K562 (cell line): ENCODE data around the gene KIRREL1. TPM values are rescaled to one million over a fixed set of nuclear protein-coding genes. Genes with fewer than 3 reads are reported as not detected.

Experiments
- ATAC-seq: fragments of 200-7000 bp; cut with Tn5 transposase; 3 replicates; pipeline ENCODE4 v1.9.1; 2020; ENCODE audit warnings: moderate library complexity
- BruUV-seq: library from RNA; stranded (reverse); fragments of 400-500 nt; replicated peaks from 2 replicates; lab custom pipeline; 2021; lab: Mats Ljungman, UMichigan
- CTCF ChIA-PET: fragments of 300-600 bp; formaldehyde crosslinking; extraction: SDS; loops from one replicate; lab custom pipeline; 2021; ENCODE audit warnings: low intra/inter-chr PET ratio; lab: Yijun Ruan, JAX
- POLR2A ChIA-PET: fragments of 300-600, 350-650 bp; sonication (Branson Sonifier 250); formaldehyde crosslinking; extraction: SDS; loops from one replicate; lab custom pipeline; 2021; ENCODE audit warnings: antibody characterized with exemption, inconsistent platforms; lab: Yijun Ruan, JAX
- DNase-seq, 4 experiments: peaks; one replicate each; pipeline versions ENCODE4 v3.0.0 to v3.0.0-alpha.2; 2011 to 2018; ENCODE audit warnings: low spot score in 3 of 4, mixed read lengths in 3 of 4; ENCODE audit errors: extremely low read depth in 1 of 4
- FAIRE-seq: peaks from 2 replicates; lab custom pipeline; 2011; peaks lifted over from hg19 to GRCh38; lab: Jason Lieb, UNC
- H2AFZ ChIP-seq: 2 replicates; pipeline ENCODE4 v1.6.0; 2011; ENCODE audit warnings: low read depth, low read length, control low read depth, inconsistent platforms
- H3K27ac ChIP-seq: fragments of 200-600 bp; 3 replicates; pipeline ENCODE4 v1.8.0; 2011; ENCODE audit warnings: low read depth, mild to moderate bottlenecking, control low read depth, inconsistent platforms, low read length, moderate library complexity, mixed read lengths; ENCODE audit errors: extremely low read depth
- H3K27me3 ChIP-seq, 2 experiments: fragments of 300-600 bp in 1 of 2; 2 replicates in 1 of 2; 3 replicates in 1 of 2; pipeline versions ENCODE4 v1.6.0 to v1.8.0; 2011; ENCODE audit warnings: inconsistent platforms in 2 of 2, low read length in 2 of 2, mild to moderate bottlenecking in 1 of 2, mixed read lengths in 1 of 2, moderate library complexity in 1 of 2; ENCODE audit not compliant: control insufficient read depth in 2 of 2, insufficient read depth in 2 of 2
- H3K36me3 ChIP-seq: fragments of 300-600 bp; 3 replicates; pipeline ENCODE4 v1.8.0; 2011; ENCODE audit warnings: mild to moderate bottlenecking, low read length, inconsistent platforms; ENCODE audit not compliant: control insufficient read depth, insufficient read depth
- H3K4me1 ChIP-seq, 2 experiments: fragments of 200-600 bp in 1 of 2; replicated peaks in 1 of 2; 2 replicates in 1 of 2; 3 replicates in 1 of 2; pipeline versions ENCODE4 v1.5.1 to v1.8.0; 2011; ENCODE audit warnings: inconsistent platforms in 2 of 2, low read length in 2 of 2, mild to moderate bottlenecking in 1 of 2, mixed read lengths in 1 of 2, moderate library complexity in 1 of 2; ENCODE audit not compliant: control insufficient read depth in 2 of 2, insufficient read depth in 2 of 2
- H3K4me2 ChIP-seq: 2 replicates; pipeline ENCODE4 v1.6.1; 2011; ENCODE audit warnings: low read length, control low read depth, inconsistent platforms, mixed read lengths; ENCODE audit not compliant: insufficient read depth
- H3K4me3 ChIP-seq: fragments of 200-600 bp; sonication (generic), shearing (Covaris generic); 2 replicates; pipeline ENCODE4 v1.5.1; 2016; ENCODE audit warnings: control low read depth, inconsistent platforms
- H3K79me2 ChIP-seq: fragments of 200-600 bp; 3 replicates; pipeline ENCODE4 v1.8.0; 2011; ENCODE audit warnings: low read length, inconsistent platforms; ENCODE audit not compliant: control insufficient read depth, insufficient read depth
- H3K9ac ChIP-seq, 2 experiments: 2 replicates each; pipeline versions ENCODE4 v1.6.0 to v1.6.1; 2011; ENCODE audit warnings: low read depth in 2 of 2, low read length in 2 of 2, control low read depth in 1 of 2, inconsistent platforms in 1 of 2, mild to moderate bottlenecking in 1 of 2, mixed read lengths in 1 of 2; ENCODE audit not compliant: insufficient read depth in 1 of 2
- H3K9me1 ChIP-seq: one replicate; pipeline ENCODE4 v1.6.0; 2011; ENCODE audit warnings: inconsistent platforms, mild to moderate bottlenecking, low read length, moderate library complexity; ENCODE audit not compliant: control insufficient read depth, insufficient read depth
- H3K9me3 ChIP-seq: replicated peaks from 2 replicates; pipeline ENCODE4 v1.5.1; 2011; ENCODE audit warnings: low read depth, low read length, inconsistent platforms; ENCODE audit not compliant: control insufficient read depth, insufficient read depth
- H4K20me1 ChIP-seq: replicated peaks from 2 replicates; pipeline ENCODE4 v1.6.1; 2011; ENCODE audit warnings: low read length, inconsistent platforms, mixed read lengths; ENCODE audit not compliant: control insufficient read depth, insufficient read depth
- BCLAF1 ChIP-seq, 2 experiments: fragments of 450-650 bp in 1 of 2; IDR thresholded peaks; 2 replicates each; pipeline ENCODE4 v1.6.1; 2011 to 2017; ENCODE audit warnings: low read depth in 2 of 2, antibody characterized with exemption in 1 of 2, borderline replicate concordance in 1 of 2, low read length in 1 of 2, mild to moderate bottlenecking in 1 of 2, mixed read lengths in 1 of 2; ENCODE audit not compliant: control insufficient read depth in 1 of 2
- CBX3 ChIP-seq, 2 experiments: IDR thresholded peaks; 1 replicate in 1 of 2; 2 replicates in 1 of 2; pipeline ENCODE4 v1.6.1; 2012; ENCODE audit warnings: inconsistent platforms in 2 of 2, low read length in 2 of 2, borderline replicate concordance in 1 of 2, control low read depth in 1 of 2
- GABPB1 ChIP-seq: sonication (generic); formaldehyde crosslinking; IDR thresholded peaks from 2 replicates; pipeline ENCODE4 v1.8.0; 2022; ENCODE audit warnings: mild to moderate bottlenecking, missing genetic modification reagents
- IFI16 ChIP-seq: fragments of 250-450 bp; sonication (Bioruptor Pico); IDR thresholded peaks from 2 replicates; pipeline ENCODE4 v2.1.2; 2022; ENCODE audit warnings: mild to moderate bottlenecking, inconsistent platforms
- RREB1 ChIP-seq: fragments of 250-450 bp; sonication (Bioruptor Pico); IDR thresholded peaks from 2 replicates; pipeline ENCODE4 v1.4.0; 2020
- ZNF232 ChIP-seq: sonication (generic); formaldehyde crosslinking; IDR thresholded peaks from 2 replicates; pipeline ENCODE4 v1.8.0; 2022; ENCODE audit warnings: mild to moderate bottlenecking, missing genetic modification reagents
- ZNF311 ChIP-seq: fragments of 250-450 bp; sonication (Bioruptor Pico); IDR thresholded peaks from 2 replicates; pipeline ENCODE4 v1.4.0; 2020; ENCODE audit warnings: mild to moderate bottlenecking, moderate library complexity
- ZNF449 ChIP-seq: fragments of 250-450 bp; sonication (Bioruptor Pico); IDR thresholded peaks from 2 replicates; pipeline ENCODE4 v1.8.0; 2022; ENCODE audit warnings: moderate library complexity, mild to moderate bottlenecking, inconsistent platforms
- WGBS: fragments of 100-300 bp; shearing (Covaris generic); methylation state at CpG from one replicate; pipeline ENCODE4 v1.1.6; 2016; ENCODE audit warnings: low coverage, mixed read lengths; ENCODE audit not compliant: insufficient coverage; ENCODE audit errors: missing lambda C conversion rate; 5-methylcytosine and 5-hydroxymethylcytosine counted together
- in situ Hi-C: fragments of 300-500 bp; cut with MboI; formaldehyde crosslinking; loops from 4 replicates; pipeline ENCODE4 v1.15.0; 2018; ENCODE audit warnings: inconsistent platforms, mixed read lengths
- intact Hi-C: fragments of 100-400 bp; cut with micrococcal nuclease; formaldehyde crosslinking; loops from 2 replicates; pipeline ENCODE4 v1.14.2; 2022
- polyA plus RNA-seq, 8 experiments: library from polyadenylated mRNA; depleted of rRNA in 4 of 8; stranded (reverse) in 5 of 8; unstranded in 3 of 8; fragments of >200 nt; fragmentation: Nextera tagmentation in 2 of 8; fragmentation: Illumina TruSeq in 1 of 8; extraction: Ambion mirVana in 2 of 8; extraction: Trizol in 1 of 8; gene quantifications; 2 replicates each; pipeline versions ENCODE4 v1.2.1 to v1.2.3, GENCODE V29; 2011 to 2014; ENCODE audit warnings: inconsistent platforms in 1 of 8, missing spikeins in 1 of 8
- total RNA-seq, 7 experiments: library from RNA; depleted of rRNA in 6 of 7; stranded (reverse); fragments of >200 nt in 6 of 7; fragmentation: Illumina TruSeq in 2 of 7; extraction: Trizol in 2 of 7; gene quantifications; 2 replicates each; pipeline versions ENCODE4 v1.2.1 to v1.2.3, GENCODE V29; 2011 to 2021; ENCODE audit warnings: low replicate concordance in 1 of 7

KIRREL1 gene
- total and polyA plus RNA-seq, 9 of the 15 experiments (the other 6 are each of a cell fraction or from before 2014, with no cell fraction given) = under 0.01 to 0.22 (median 0.03) TPM; not detected in 3

- TF ChIP-seq ZNF449 (no peak), CBX3 (IDR thresholded peaks at IDR 0.05; ENCODE audit: borderline replicate concordance in 1 of 2, low read length in 2 of 2) (no peak), IFI16 (CRISPR knock-in tag) (no peak), GABPB1 (CRISPR knock-in tag) (no peak)
These were observed 43.8 kb downstream of the KIRREL1 start (continued) for GRCh38 chr1:158037008-158037865.

GRCh38 chr1:158037866-158038359, 44.5 kb downstream of the KIRREL1 start:
- WGBS = 0% methylated on average over 9 of the region's 9 CpGs
- no TSS peak for BruUV-seq
- H4K20me1 ChIP-seq = no peaks in the 10 kb centered on the region
- no peaks in the 10 kb centered on the region for H3K4me1 ChIP-seq
- no peak overlapping the region for H2AFZ ChIP-seq
- no peak for ATAC-seq
- ChIA-PET POLR2A (no interaction called here), CTCF (no interaction called here)
- no peaks in the 10 kb centered on the region for H3K9me3 ChIP-seq
- no peaks in the 10 kb centered on the region for H3K79me2 ChIP-seq
- no peak overlapping the region for H3K4me3 ChIP-seq
- FAIRE-seq = no peak
- no peak for DNase-seq
- no peak overlapping the region for H3K4me2 ChIP-seq
- H3K9me1 ChIP-seq = no peaks in the 10 kb centered on the region
- in situ Hi-C loops = no loop called here
- H3K27ac ChIP-seq = no peak overlapping the region
- intact Hi-C loops = no loop called here
- H3K27me3 ChIP-seq = peaks cover 6 to 27% of the 10 kb centered on the region in 2 experiments; a peak in 4 of 5 replicates
- H3K9ac ChIP-seq = no peak overlapping the region
- no peaks in the 10 kb centered on the region for H3K36me3 ChIP-seq
- TF ChIP-seq ZNF311 (CRISPR knock-in tag) = no peak
- TF ChIP-seq RREB1 = no peak
- no peak for TF ChIP-seq BCLAF1 (IDR thresholded peaks at IDR 0.05; ENCODE audit: borderline replicate concordance in 1 of 2, control insufficient read depth in 1 of 2, low read depth in 2 of 2, low read length in 1 of 2)
- TF ChIP-seq ZNF232 = no peak
